NCI-H2171 treated with DMSO at 0.1 percent for 48 hours (cell line): ENCODE results near the gene SLC6A16.
A peak's percentile ranks its signal among the peaks of the same experiment; 100 is the strongest.
"Not testable (repeated sequence)": the region's sequence is repeated elsewhere in the genome, so short reads cannot be mapped to it uniquely, and the experiment has no call there.

Experiments
- DNase-seq: peaks from one replicate; lab custom pipeline; 2025; lab: John Stamatoyannopoulos, UW

SLC6A16 gene

DNA sequence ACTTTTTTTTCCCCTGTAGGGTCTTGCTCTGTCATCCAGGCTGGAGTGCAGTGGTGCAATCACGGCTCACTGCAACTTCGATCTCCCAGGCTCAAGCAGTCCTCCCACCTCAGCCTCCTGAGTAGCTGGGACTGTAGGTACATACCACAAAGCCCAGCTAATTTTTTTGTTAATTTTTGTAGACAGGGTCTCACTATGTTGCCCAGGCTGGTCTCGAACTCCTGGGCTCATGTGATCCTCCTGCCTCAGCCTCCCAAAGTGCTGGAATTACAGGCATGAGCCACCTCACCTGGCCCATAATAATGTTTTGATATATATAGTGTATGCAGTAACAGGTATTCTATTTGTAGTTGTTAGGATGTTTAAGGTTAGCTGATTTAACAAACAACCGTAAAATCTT lies 6.2 kb upstream of the SLC6A16 start:
- DNase-seq = not testable (repeated sequence)

DNA sequence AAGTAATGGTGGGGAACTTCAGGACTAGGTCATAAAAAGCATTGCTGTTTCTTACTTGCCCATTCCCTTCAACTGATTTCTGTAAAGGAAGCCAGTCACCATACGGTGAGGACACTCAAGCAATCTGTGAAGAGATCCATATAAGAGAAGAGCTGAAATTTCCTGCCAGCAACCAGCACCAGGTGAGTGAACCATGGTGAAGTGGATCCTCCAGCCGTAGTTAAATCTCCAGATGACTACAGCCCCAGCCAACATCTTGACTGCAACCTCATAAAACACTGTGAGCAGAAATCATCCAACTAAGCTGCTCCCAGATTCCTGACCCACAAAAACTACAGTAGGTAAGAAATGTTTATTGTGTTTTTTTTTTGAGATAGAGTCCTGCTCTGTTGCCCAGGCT lies 3.8 kb upstream of the SLC6A16 start:
- DNase-seq = no peak

DNA sequence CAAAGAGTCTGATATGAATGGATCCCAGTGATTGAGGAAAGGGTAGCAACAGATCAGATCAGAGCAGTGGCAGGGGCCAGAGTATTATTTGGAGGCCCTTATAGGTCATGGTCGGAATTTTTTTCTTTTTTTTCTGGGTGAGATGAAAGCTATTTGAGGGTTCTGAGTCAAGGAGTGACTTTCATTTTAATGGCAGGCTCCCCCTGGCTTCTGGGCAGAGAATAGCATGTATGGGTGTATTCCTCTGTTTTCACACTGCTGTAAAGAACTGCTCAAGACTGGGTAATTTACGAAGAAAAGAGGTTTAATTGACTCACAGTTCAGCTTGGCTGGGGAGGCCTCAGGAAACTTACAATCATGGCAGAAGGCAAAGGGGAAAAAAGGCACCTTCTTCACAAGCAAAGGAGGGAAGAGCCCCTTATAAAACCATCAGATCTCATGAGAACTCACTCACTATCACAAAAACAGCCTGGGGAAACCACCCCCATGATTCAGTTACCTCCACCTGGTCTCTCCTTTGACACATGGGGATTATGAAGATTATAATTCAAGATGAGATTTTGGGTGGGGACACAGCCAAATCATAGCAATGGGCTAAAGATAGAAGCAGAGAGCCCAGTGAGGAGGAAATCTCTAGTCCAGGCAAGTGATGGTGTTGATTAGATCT lies 3.0 kb upstream of the SLC6A16 start:
- DNase-seq = no peak

GRCh38 chr19:49326165-49326704 lies 1.2 kb upstream of the SLC6A16 start:
- DNase-seq = no peak

DNA sequence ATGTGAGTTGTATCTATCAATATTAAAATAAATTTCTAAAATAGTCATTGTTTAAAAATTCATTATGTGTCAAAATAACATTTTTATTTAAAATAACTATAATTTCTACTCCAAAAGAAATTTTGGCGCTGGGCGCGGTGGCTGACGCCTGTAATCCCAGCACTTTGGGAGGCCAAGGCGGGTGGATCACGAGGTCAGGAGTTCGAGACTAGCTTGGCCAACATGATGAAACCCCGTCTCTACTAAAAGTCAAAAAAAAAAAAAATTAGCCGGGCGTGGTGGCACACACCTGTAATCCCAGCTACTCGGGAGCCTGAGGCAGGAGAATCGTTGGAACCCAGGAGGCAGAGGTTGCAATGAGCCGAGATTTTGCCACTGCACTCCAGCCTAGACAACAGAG lies 765 bp upstream of the SLC6A16 start:
- not testable (repeated sequence) for DNase-seq

DNA sequence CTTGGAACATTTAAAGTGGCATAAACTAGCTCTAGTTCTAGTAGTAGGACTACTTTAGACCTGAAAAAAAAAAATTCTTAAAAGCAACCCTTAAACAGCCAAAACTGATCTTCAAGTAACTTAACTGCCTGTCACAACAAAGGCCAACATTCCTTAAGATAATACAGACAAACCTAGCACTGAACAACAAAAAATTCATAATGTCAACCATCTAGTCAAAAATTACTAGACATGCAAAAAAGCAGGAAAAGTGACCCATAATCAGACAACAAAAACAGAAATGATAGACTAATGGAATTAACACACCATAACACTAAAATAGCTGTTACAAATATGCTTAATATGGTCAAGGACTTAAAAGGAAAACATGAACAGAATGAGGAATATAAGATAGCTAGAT lies 6.7 kb downstream of the SLC6A16 start:
- no peak for DNase-seq

DNA sequence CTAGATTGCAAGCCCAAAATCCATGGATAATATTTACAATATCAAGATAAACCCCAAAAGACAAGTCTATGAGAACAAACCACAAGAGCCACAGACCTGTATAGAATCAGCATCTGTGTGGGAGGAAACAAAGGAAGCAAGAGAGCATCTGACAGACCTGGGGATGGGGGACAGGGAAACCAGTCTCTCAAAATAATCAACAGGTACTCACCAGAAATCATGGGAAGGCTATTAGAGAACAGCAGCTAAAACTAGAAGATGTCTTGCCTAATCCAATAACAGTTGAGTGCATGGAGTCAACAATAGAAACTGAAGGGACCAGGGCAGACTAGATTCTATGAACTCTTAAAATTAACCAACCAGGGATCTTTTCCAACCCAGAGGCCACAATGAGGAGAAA lies 8.7 kb downstream of the SLC6A16 start:
- DNase-seq = no peak

DNA sequence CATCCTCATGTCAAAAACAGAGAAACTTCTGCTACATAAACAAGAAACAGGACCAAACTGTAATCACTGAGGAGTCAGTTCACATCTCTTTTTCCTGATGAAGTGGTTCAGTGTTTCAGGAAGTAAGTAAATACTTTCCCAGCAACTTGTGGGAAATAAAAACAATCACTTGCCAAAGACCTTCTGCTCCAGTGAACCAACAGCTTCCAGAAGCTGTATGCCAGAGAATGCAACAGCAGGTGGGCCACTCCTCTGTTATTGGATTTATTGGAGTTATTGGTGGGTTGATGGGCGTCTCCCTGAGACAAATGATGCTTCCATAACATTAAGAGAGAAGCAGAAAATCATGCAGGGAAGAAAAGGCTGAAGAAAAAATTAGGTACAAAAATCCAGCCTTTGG lies 9.9 kb downstream of the SLC6A16 start:
- peak; percentile 62 for DNase-seq

GRCh38 chr19:49309087-49309486 lies 15.9 kb downstream of the SLC6A16 start:
- no peak for DNase-seq

DNA sequence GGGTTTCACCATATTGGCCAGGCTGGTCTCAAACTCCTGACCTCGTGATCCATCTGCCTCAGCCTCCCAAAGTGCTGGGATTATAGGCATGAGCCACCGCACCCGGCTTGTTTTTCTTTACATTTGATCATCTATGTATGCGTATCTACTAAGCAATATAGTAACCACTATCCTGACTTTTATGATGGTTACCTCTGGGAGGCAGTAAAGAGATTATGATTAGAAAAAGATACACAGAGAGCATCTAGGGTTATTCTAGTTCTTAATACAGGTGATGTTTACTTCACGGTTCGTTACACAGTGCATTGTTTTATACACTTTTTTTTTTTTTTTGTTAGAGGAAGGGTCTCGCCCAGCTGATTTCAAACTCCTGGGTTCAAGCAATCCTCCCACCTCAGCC lies 18.3 kb downstream of the SLC6A16 start:
- DNase-seq = not testable (repeated sequence)

- DNase-seq = no peak
Measured at GRCh38 chr19:49301866-49302252, 23.1 kb downstream of the SLC6A16 start.

DNA sequence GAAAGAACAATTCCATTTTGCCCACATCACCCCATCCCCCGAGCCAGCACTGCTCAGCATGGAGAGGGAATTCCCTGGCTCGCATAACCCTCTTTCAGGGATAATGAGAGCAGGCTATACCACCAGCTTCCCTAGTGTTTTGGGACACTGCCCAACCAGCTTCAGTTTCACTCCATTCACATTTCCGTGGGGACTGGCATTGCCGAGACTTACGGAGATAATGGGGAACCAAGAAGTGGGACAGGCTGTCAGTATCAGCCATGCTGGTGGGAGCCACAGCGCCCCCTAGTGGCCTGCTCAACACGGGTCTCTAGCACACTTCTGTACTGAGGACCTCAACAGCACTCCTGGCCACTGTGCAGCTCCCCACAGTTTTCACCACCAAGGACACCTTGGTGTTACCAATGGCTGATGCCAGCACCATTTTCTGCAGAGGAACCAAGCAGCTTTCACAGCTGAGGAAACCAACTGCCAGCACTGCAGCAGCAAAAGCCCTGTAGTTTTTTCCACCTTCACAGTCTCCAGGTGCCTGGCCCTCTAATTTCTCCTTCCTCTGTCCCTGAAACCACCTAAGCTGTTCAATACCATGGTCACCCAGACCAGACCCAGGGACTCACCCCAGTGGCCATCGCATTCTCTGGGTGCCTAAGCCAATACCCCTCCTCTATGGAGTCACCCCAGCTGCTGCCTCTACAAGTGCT lies 23.7 kb downstream of the SLC6A16 start:
- DNase-seq = peak; percentile 38

DNA sequence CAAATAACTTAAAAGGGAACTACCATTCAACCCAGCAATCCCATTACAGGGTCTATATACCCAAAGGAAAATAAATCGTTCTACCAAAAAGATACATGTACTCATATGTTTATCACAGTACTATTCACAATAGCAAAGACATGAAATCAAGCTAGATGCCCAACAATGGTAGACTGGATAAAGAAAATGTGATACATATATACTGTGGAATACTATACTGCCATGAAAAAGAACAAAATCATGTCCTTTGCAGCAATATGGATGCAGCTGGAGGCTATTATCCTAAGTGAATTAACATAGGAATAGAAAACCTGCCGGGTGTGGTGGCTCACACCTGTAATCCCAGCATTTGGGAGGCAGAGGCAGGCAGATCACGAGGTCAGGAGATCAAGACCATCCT lies 26.3 kb downstream of the SLC6A16 start:
- DNase-seq = not testable (repeated sequence)

DNA sequence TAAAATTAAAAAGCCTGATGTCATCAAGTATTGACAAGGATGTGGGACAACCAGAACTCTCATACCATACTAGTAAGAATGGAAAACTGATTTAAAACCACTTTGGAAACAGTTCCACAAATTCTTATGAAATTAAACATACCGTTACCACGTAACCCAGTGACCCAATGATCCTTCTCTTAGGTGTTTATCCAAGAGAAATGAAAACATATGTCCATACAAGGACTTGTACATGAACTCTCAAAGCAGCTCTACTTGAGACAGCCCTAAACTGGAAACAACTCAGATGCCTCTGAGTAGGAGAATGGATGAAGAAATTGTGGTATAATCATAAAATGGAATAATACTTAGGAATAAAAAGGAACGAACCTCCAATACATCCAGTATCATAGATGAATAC lies 27.6 kb downstream of the SLC6A16 start:
- DNase-seq = no peak

- DNase-seq = no peak
Measured at GRCh38 chr19:49295208-49295880, 29.6 kb downstream of the SLC6A16 start.

GRCh38 chr19:49294401-49294800 lies 30.6 kb downstream of the SLC6A16 start:
- DNase-seq = no peak

- no peak for DNase-seq
Measured at GRCh38 chr19:49290517-49290916, 34.5 kb downstream of the SLC6A16 start.

DNA sequence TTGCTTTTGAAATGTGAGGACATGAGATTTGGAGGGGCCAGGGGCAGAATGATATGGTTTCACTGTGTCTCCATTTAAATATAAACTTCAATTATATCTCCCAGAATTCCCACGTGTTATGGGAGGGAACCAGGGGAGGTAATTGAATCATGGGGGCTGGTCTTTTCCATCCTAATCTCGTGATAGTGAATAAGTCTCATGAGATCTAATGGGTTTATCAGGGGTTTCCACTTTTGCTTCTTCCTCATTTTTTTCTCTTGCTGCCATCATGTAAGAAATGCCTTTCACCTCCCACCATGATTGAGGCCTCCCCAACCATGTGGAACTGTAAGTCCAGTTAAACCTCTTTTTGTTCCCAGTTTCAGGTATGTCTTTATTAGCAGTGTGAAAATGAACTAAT lies 35.7 kb downstream of the SLC6A16 start:
- DNase-seq = not testable (repeated sequence)

DNA sequence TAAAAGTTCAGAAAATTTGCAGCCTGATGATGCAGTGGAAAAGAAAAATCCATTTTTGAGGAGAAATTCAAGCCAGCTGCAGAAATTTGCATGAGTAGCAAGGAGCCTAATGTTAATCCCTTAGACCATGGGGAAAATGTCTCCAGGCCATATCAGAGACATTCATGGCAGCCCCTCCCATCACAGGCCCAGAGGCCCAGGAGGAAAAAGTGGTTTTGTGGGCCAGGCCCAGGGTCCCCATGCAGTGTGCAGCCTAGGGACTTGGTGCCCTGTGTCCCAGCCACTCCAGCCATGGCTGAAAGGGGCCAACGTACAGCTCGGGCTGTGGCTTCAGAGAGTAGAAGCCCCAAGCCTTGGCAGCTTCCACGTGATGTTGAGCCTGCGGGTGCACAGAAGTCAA lies 36.8 kb downstream of the SLC6A16 start:
- DNase-seq = not testable (repeated sequence)

- DNase-seq = no peak
Measured at GRCh38 chr19:49287141-49287770, 37.7 kb downstream of the SLC6A16 start.

DNA sequence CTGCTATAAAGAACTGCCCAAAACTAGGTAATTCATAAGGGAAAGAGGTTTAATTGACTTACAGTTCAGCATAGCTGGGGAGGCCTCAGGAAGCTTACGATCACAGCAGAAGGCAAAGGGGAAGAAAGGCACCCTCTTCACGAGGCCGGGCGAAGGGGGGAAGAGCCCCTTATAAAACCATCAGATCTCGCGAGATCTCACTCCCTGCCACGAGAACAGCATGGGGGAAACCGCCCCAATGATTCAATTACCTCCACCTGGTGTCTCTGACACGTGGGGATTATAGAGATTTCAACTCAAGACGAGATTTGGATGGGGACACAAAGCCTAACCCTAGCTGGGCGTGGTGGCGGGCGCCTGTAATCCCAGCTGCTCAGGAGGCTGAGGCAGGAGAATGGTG lies 42.8 kb downstream of the SLC6A16 start:
- DNase-seq = no peak

GRCh38 chr19:49272204-49272603 lies 52.8 kb downstream of the SLC6A16 start:
- no peak for DNase-seq
